Body of pancreas (tissue), 4 donors: ENCODE data around the gene ZBTB12. TPM values are rescaled to one million over a fixed set of nuclear protein-coding genes. Genes with fewer than 3 reads are reported as not detected.

Experiments used
- ATAC-seq: fragments of 150-250 bp; one replicate; pipeline ENCODE4 v1.9.1; 2016
- DNase-seq, 4 donors: peaks; one replicate each; pipeline ENCODE4 v3.0.0-alpha.2; 2019
- H3K27ac ChIP-seq, 4 donors: fragments of 200-600 bp; sonication (generic); 1 replicate in 3 of 4; 2 replicates in 1 of 4; pipeline versions ENCODE4 v1.5.1 to v1.6.1; 2016 to 2019; ENCODE audit warnings: mild to moderate bottlenecking in 1 of 4, mixed read lengths in 1 of 4, moderate library complexity in 1 of 4
- H3K27me3 ChIP-seq, 2 donors: fragments of 200-600 bp; sonication (generic); one replicate each; pipeline ENCODE4 v1.6.0; 2016; ENCODE audit warnings: mild to moderate bottlenecking in 1 of 2
- H3K36me3 ChIP-seq, 2 donors: fragments of 200-600 bp; sonication (generic); replicated peaks in 1 of 2; 2 replicates each; pipeline ENCODE4 v1.5.1; 2016; ENCODE audit warnings: low read depth in 2 of 2; ENCODE audit not compliant: insufficient read depth in 1 of 2
- H3K4me1 ChIP-seq: fragments of 200-600 bp; sonication (generic); one replicate; pipeline ENCODE4 v1.6.0; 2016
- H3K4me3 ChIP-seq, 2 donors: fragments of 200-600 bp; sonication (generic); 1 replicate in 1 of 2; 2 replicates in 1 of 2; pipeline ENCODE4 v1.5.1; 2016 to 2019
- H3K9me3 ChIP-seq, 3 donors: fragments of 200-600 bp; sonication (generic); 1 replicate in 2 of 3; 2 replicates in 1 of 3; pipeline ENCODE4 v1.5.1; 2016
- CTCF ChIP-seq, 7 experiments: fragments of 450-650 bp in 4 of 7; fragments of 200-600 bp in 3 of 7; sonication (generic) in 3 of 7; IDR thresholded peaks; one replicate each; pipeline ENCODE4 v1.5.1; 2016 to 2019; ENCODE audit warnings: antibody characterized with exemption in 7 of 7
- POLR2A ChIP-seq, 3 donors: fragments of 450-650 bp; IDR thresholded peaks; one replicate each; pipeline ENCODE4 v1.6.1; 2016; ENCODE audit warnings: antibody characterized with exemption in 3 of 3, mild to moderate bottlenecking in 2 of 3
- WGBS, 2 donors: methylation state at CpG; one replicate each; pipeline ENCODE4 v1.1.5; 2017; 5-methylcytosine and 5-hydroxymethylcytosine counted together
- intact Hi-C: fragments of 100-400 bp; cut with DNase I; formaldehyde crosslinking; loops from one replicate; pipeline ENCODE4 v1.15.1; 2023
- small RNA-seq: library from RNA; depleted of rRNA; stranded (forward); fragments of <200 nt; gene quantifications from one replicate; pipeline ENCODE3, GENCODE V24; 2016
- total RNA-seq, 2 donors: library from RNA; depleted of rRNA; stranded (reverse); fragments of >200 nt; gene quantifications; one replicate each; pipeline ENCODE4 v1.1.0, GENCODE V29; 2016

ZBTB12 gene
- total RNA-seq, 2 donors from 2014 or later, result 2.1 TPM; not detected in 1

GRCh38 chr6:31850765-31851484 lies 51.0 kb downstream of the ZBTB12 start:
- Histone ChIP-seq H3K9me3 (no peaks in the 10 kb centered on the region), H3K4me3 (no peak overlapping the region), H3K36me3 (no peaks in the 10 kb centered on the region), H3K27me3 (no peaks in the 10 kb centered on the region), H3K4me1 (no peaks in the 10 kb centered on the region), H3K27ac (no peak overlapping the region)
- intact Hi-C loops, result no loop called here
- DNase-seq (no peak), ATAC-seq (no peak)
- TF ChIP-seq POLR2A (IDR thresholded peaks at IDR 0.05) (no peak), CTCF (IDR thresholded peaks at IDR 0.05) (no peak)
- WGBS, 2 donors, result 92 to 96% methylated on average over 2 of the region's 2 CpGs

Small RNA genes within 50 kb of the gene (small RNA-seq; reads per million reads assigned to genes)
- not detected for gene AL645922.1

Other genes with a start within 250 kb of the ZBTB12 start
- 100 to 1,000 TPM; 101 to 128 TPM for gene BAG6, start 249.4 kb downstream of the ZBTB12 start, total RNA-seq
- 1 to 10 TPM in 1 of 2 donors, not detected in 1; 1.6 TPM for gene APOM, start 246.2 kb downstream of the ZBTB12 start, total RNA-seq
- 10 to 100 TPM; 15.8 to 22.1 TPM for gene C6orf47, start 241.3 kb downstream of the ZBTB12 start, total RNA-seq
- 10 to 100 TPM in 1 of 2 donors, 1 to 10 TPM in 1; 8.9 to 10.9 TPM for gene GPANK1, start 237.1 kb downstream of the ZBTB12 start, total RNA-seq
- gene CSNK2B, start 236.0 kb downstream of the ZBTB12 start, total RNA-seq, result 100 to 1,000 TPM in 1 of 2 donors, 10 to 100 TPM in 1; 98.2 to 100 TPM
- 1 to 10 TPM; 6.9 to 8.3 TPM for gene LY6G5B, start 232.1 kb downstream of the ZBTB12 start, total RNA-seq
- 1 to 10 TPM in 1 of 2 donors, not detected in 1; 4.4 TPM for gene LY6G5C, start 221.0 kb downstream of the ZBTB12 start, total RNA-seq
- gene ABHD16A, start 198.8 kb downstream of the ZBTB12 start, total RNA-seq, result 10 to 100 TPM; 24.7 to 38.1 TPM
- not detected for gene LY6G6F, start 195.2 kb downstream of the ZBTB12 start, total RNA-seq
- gene LY6G6D, start 186.7 kb downstream of the ZBTB12 start, total RNA-seq, result not detected
- not detected for gene LY6G6C, start 180.3 kb downstream of the ZBTB12 start, total RNA-seq
- not detected for gene MPIG6B, start 178.7 kb downstream of the ZBTB12 start, total RNA-seq
- 10 to 100 TPM; 23.6 to 40.5 TPM for gene DDAH2, start 172.8 kb downstream of the ZBTB12 start, total RNA-seq
- gene CLIC1, start 165.6 kb downstream of the ZBTB12 start, total RNA-seq, result 10 to 100 TPM; 68.9 to 92.9 TPM
- gene MSH5, start 162.1 kb downstream of the ZBTB12 start, total RNA-seq, result 10 to 100 TPM in 1 of 2 donors, 1 to 10 TPM in 1; 6.7 to 12.9 TPM
- 1 to 10 TPM; 2.0 to 2.6 TPM for gene SAPCD1, start 139.4 kb downstream of the ZBTB12 start, total RNA-seq
- 1 to 10 TPM; 4.2 to 6.3 TPM for gene VWA7, start 124.8 kb downstream of the ZBTB12 start, total RNA-seq
- gene VARS1, start 106.3 kb downstream of the ZBTB12 start, total RNA-seq, result 10 to 100 TPM; 39.2 to 67.6 TPM
- gene LSM2, start 95.1 kb downstream of the ZBTB12 start, total RNA-seq, result 10 to 100 TPM; 21.0 to 22.4 TPM
- 1 to 10 TPM in 1 of 2 donors, under 1 TPM in 1; 0.33 to 1.0 TPM for gene HSPA1L, start 86.8 kb downstream of the ZBTB12 start, total RNA-seq
- 10 to 100 TPM; 70.9 to 92.1 TPM for gene HSPA1A, start 86.5 kb downstream of the ZBTB12 start, total RNA-seq
- gene HSPA1B, start 74.3 kb downstream of the ZBTB12 start, total RNA-seq, result 100 to 1,000 TPM in 1 of 2 donors, 10 to 100 TPM in 1; 87.0 to 131 TPM
- 10 to 100 TPM; 29.3 to 30.6 TPM for gene NEU1, start 39.3 kb downstream of the ZBTB12 start, total RNA-seq
- 10 to 100 TPM in 1 of 2 donors, 1 to 10 TPM in 1; 7.3 to 19.2 TPM for gene SLC44A4, start 23.1 kb downstream of the ZBTB12 start, total RNA-seq
- 10 to 100 TPM; 35.8 to 87.7 TPM for gene EHMT2, start 4.4 kb downstream of the ZBTB12 start, total RNA-seq
- 1 to 10 TPM; 1.3 TPM for gene C2, start 25.6 kb upstream of the ZBTB12 start, total RNA-seq
- 10 to 100 TPM; 21.0 to 33.9 TPM for gene CFB, start 44.0 kb upstream of the ZBTB12 start, total RNA-seq
- gene NELFE, start 56.9 kb upstream of the ZBTB12 start, total RNA-seq, result 10 to 100 TPM; 38.9 to 39.9 TPM
- 10 to 100 TPM; 30.9 to 52.1 TPM for gene SKIC2, start 57.1 kb upstream of the ZBTB12 start, total RNA-seq
- gene DXO, start 70.1 kb upstream of the ZBTB12 start, total RNA-seq, result 10 to 100 TPM; 16.9 to 26.0 TPM
- gene C4A, start 80.0 kb upstream of the ZBTB12 start, total RNA-seq, result 10 to 100 TPM; 60.3 to 65.9 TPM
- gene C4B, start 112.7 kb upstream of the ZBTB12 start, total RNA-seq, result 10 to 100 TPM; 57.7 to 77.3 TPM
- gene CYP21A2, start 136.3 kb upstream of the ZBTB12 start, total RNA-seq, result under 1 TPM in 1 of 2 donors, not detected in 1; 0.52 TPM
- gene TNXB, start 207.3 kb upstream of the ZBTB12 start, total RNA-seq, result 10 to 100 TPM; 24.9 to 36.6 TPM
- 10 to 100 TPM; 26.5 to 32.3 TPM for gene ATF6B, start 226.2 kb upstream of the ZBTB12 start, total RNA-seq
- gene FKBPL, start 228.2 kb upstream of the ZBTB12 start, total RNA-seq, result 1 to 10 TPM; 1.0 to 1.6 TPM
- not detected for gene PRRT1, start 249.9 kb upstream of the ZBTB12 start, total RNA-seq